Right atrium auricular region (tissue), 2 donors: Measurements from ENCODE around the gene COL11A2. TPM values are rescaled to one million over a fixed set of nuclear protein-coding genes. Genes with fewer than 3 reads are reported as not detected.

Experiments used
- DNase-seq: peaks from one replicate; pipeline ENCODE4 v3.0.0-alpha.2; 2019; ENCODE audit warnings: low spot score
- H3K27ac ChIP-seq, 2 donors: fragments of 200-600 bp; sonication (generic); 1 replicate in 1 of 2; 2 replicates in 1 of 2; pipeline ENCODE4 v1.5.1; 2016 to 2019
- H3K27me3 ChIP-seq, 2 donors: fragments of 200-600 bp; sonication (generic); one replicate each; pipeline versions ENCODE4 v1.5.1 to v1.6.0; 2017 to 2019
- H3K36me3 ChIP-seq: fragments of 200-600 bp; sonication (generic); one replicate; pipeline ENCODE4 v1.5.1; 2016
- H3K4me1 ChIP-seq, 2 donors: fragments of 200-600 bp; sonication (generic); one replicate each; pipeline versions ENCODE4 v1.5.1 to v1.6.0; 2017 to 2019
- H3K4me3 ChIP-seq, 2 donors: fragments of 200-600 bp; sonication (generic); 1 replicate in 1 of 2; 2 replicates in 1 of 2; pipeline ENCODE4 v1.5.1; 2017 to 2019; ENCODE audit warnings: mild to moderate bottlenecking in 1 of 2, moderate library complexity in 1 of 2
- H3K9me3 ChIP-seq, 2 donors: fragments of 200-600 bp; sonication (generic); one replicate each; pipeline ENCODE4 v1.5.1; 2019
- CTCF ChIP-seq, 2 donors: fragments of 200-600 bp; sonication (generic); IDR thresholded peaks; one replicate each; pipeline ENCODE4 v1.5.1; 2019; ENCODE audit warnings: antibody characterized with exemption in 2 of 2
- total RNA-seq, 2 donors: library from RNA; depleted of rRNA; stranded (reverse); fragments of >200 nt; gene quantifications; one replicate each; pipeline ENCODE4 v1.1.0, GENCODE V29; 2016

COL11A2 gene
- total RNA-seq, 2 donors from 2014 or later: 0.63 to 1.5 TPM

GRCh38 chr6:33143113-33143770 lies 49.0 kb downstream of the COL11A2 start:
- TF ChIP-seq CTCF (IDR thresholded peaks at IDR 0.05): no peak
- Histone ChIP-seq H3K4me3 (no peak overlapping the region), H3K9me3 (no peaks in the 10 kb centered on the region), H3K36me3 (no peaks in the 10 kb centered on the region), H3K27me3 (no peaks in the 10 kb centered on the region), H3K27ac (no peak overlapping the region), H3K4me1 (no peaks in the 10 kb centered on the region)
- no peak for DNase-seq

GRCh38 chr6:33142501-33143070 lies 49.7 kb downstream of the COL11A2 start:
- no peaks in the 10 kb centered on the region for H3K9me3 ChIP-seq
- no peak overlapping the region for H3K4me3 ChIP-seq
- no peaks in the 10 kb centered on the region for H3K27me3 ChIP-seq
- H3K4me1 ChIP-seq: no peaks in the 10 kb centered on the region
- H3K36me3 ChIP-seq: no peaks in the 10 kb centered on the region
- H3K27ac ChIP-seq: no peak overlapping the region
- no peak for TF ChIP-seq CTCF (IDR thresholded peaks at IDR 0.05)
- DNase-seq: no peak

- no peak for DNase-seq
- Histone ChIP-seq H3K4me1 (no peaks in the 10 kb centered on the region), H3K9me3 (no peaks in the 10 kb centered on the region), H3K27me3 (no peaks in the 10 kb centered on the region), H3K36me3 (no peaks in the 10 kb centered on the region), H3K4me3 (no peak overlapping the region), H3K27ac (no peak overlapping the region)
- TF ChIP-seq CTCF (IDR thresholded peaks at IDR 0.05): no peak
Observed at GRCh38 chr6:33140556-33140955, 51.7 kb downstream of the COL11A2 start.

- H3K9me3 ChIP-seq: no peaks in the 10 kb centered on the region
- no peaks in the 10 kb centered on the region for H3K36me3 ChIP-seq
- no peaks in the 10 kb centered on the region for H3K27me3 ChIP-seq
- no peak for DNase-seq
- H3K4me3 ChIP-seq: no peak overlapping the region
- no peak for TF ChIP-seq CTCF (IDR thresholded peaks at IDR 0.05)
- no peak overlapping the region for H3K27ac ChIP-seq
- no peaks in the 10 kb centered on the region for H3K4me1 ChIP-seq
Observed at GRCh38 chr6:33139596-33140206, 52.6 kb downstream of the COL11A2 start.

- TF ChIP-seq CTCF (IDR thresholded peaks at IDR 0.05): no peak
- DNase-seq: no peak
- H3K4me3 ChIP-seq: no peak overlapping the region
- no peaks in the 10 kb centered on the region for H3K9me3 ChIP-seq
- no peaks in the 10 kb centered on the region for H3K36me3 ChIP-seq
- H3K27me3 ChIP-seq: no peaks in the 10 kb centered on the region
- no peak overlapping the region for H3K27ac ChIP-seq
- H3K4me1 ChIP-seq: no peaks in the 10 kb centered on the region
Observed at GRCh38 chr6:33136310-33136900, 55.9 kb downstream of the COL11A2 start.
